H1 (cell line): Measurements from ENCODE around the gene CD96. TPM values are rescaled to one million over a fixed set of nuclear protein-coding genes. Genes with fewer than 3 reads are reported as not detected.

Experiments
- CTCF ChIA-PET: fragments of 300-600 bp; sonication (Branson Sonifier 250); formaldehyde crosslinking; loops from one replicate; lab custom pipeline; 2021; ENCODE audit not compliant: partially characterized antibody; lab: Charles Lee
- POLR2A ChIA-PET: fragments of 300-600 bp; sonication (Branson Sonifier 250); formaldehyde crosslinking; loops from one replicate; lab custom pipeline; 2021; ENCODE audit warnings: inconsistent platforms; ENCODE audit not compliant: partially characterized antibody; lab: Charles Lee
- DNase-seq, 2 experiments: peaks; one replicate each; pipeline versions ENCODE4 v3.0.0 to v3.0.0-alpha.2; 2010 to 2022; ENCODE audit warnings: low spot score in 2 of 2, low read depth in 1 of 2, mixed read lengths in 1 of 2
- FAIRE-seq: peaks from 2 replicates; lab custom pipeline; 2011; peaks lifted over from hg19 to GRCh38; lab: Jason Lieb, UNC
- H2AFZ ChIP-seq: 2 replicates; pipeline ENCODE4 v1.8.1; 2012; ENCODE audit warnings: low read length, inconsistent platforms
- H2AK5ac ChIP-seq: 2 replicates; pipeline ENCODE4 v1.6.1; 2013; ENCODE audit warnings: low read depth, low read length
- H2BK120ac ChIP-seq: replicated peaks from 2 replicates; pipeline ENCODE3; 2013; ENCODE audit warnings: low read depth, low read length, inconsistent platforms
- H2BK12ac ChIP-seq: 2 replicates; pipeline ENCODE4 v1.6.1; 2013; ENCODE audit warnings: low read depth, low read length
- H2BK15ac ChIP-seq: 2 replicates; pipeline ENCODE4 v1.6.1; 2013; ENCODE audit warnings: low read length
- H2BK20ac ChIP-seq: 2 replicates; pipeline ENCODE4 v1.6.1; 2013; ENCODE audit warnings: low read length
- H2BK5ac ChIP-seq: 2 replicates; pipeline ENCODE4 v1.6.1; 2013; ENCODE audit warnings: low read depth, low read length
- H3K14ac ChIP-seq: 2 replicates; pipeline ENCODE4 v1.6.1; 2013; ENCODE audit warnings: inconsistent platforms; ENCODE audit not compliant: insufficient read length
- H3K18ac ChIP-seq: 2 replicates; pipeline ENCODE4 v1.6.1; 2013; ENCODE audit warnings: low read length; ENCODE audit errors: extremely low read depth
- H3K23ac ChIP-seq: 2 replicates; pipeline ENCODE4 v1.6.1; 2013; ENCODE audit warnings: inconsistent platforms; ENCODE audit not compliant: insufficient read length
- H3K23me2 ChIP-seq: 2 replicates; pipeline ENCODE4 v1.6.1; 2013; ENCODE audit warnings: low read depth, low read length
- H3K27ac ChIP-seq: 2 replicates; pipeline ENCODE4 v1.6.1; 2011; ENCODE audit warnings: low read depth, low read length, inconsistent platforms
- H3K27me3 ChIP-seq, 4 experiments: replicated peaks in 1 of 4; 1 replicate in 1 of 4; 2 replicates in 3 of 4; pipeline versions ENCODE4 v1.6.1 to v1.8.1; 2011 to 2013; ENCODE audit warnings: low read length in 3 of 4, mild to moderate bottlenecking in 3 of 4, inconsistent platforms in 2 of 4, mixed read lengths in 2 of 4, moderate library complexity in 1 of 4; ENCODE audit not compliant: control insufficient read depth in 3 of 4, insufficient read depth in 3 of 4; ENCODE audit errors: extremely low read depth in 1 of 4
- H3K36me3 ChIP-seq, 4 experiments: 2 replicates each; pipeline versions ENCODE4 v1.6.1 to v1.8.1; 2011 to 2013; ENCODE audit warnings: mild to moderate bottlenecking in 4 of 4, low read length in 3 of 4, moderate library complexity in 2 of 4, control low read depth in 1 of 4, inconsistent platforms in 1 of 4; ENCODE audit not compliant: insufficient read depth in 4 of 4, control insufficient read depth in 2 of 4
- H3K4ac ChIP-seq: replicated peaks from 2 replicates; pipeline ENCODE3; 2013; ENCODE audit warnings: low read length, low read depth, mixed read lengths, inconsistent platforms; ENCODE audit not compliant: insufficient read length
- H3K4me1 ChIP-seq, 4 experiments: replicated peaks in 1 of 4; 1 replicate in 1 of 4; 2 replicates in 3 of 4; pipeline versions ENCODE4 v1.6.1 to v1.8.1; 2011 to 2013; ENCODE audit warnings: low read length in 3 of 4, inconsistent platforms in 2 of 4, mixed read lengths in 1 of 4; ENCODE audit not compliant: insufficient read depth in 4 of 4, control insufficient read depth in 3 of 4
- H3K4me2 ChIP-seq, 2 experiments: 2 replicates each; pipeline versions ENCODE4 v1.6.1 to v1.8.1; 2011 to 2013; ENCODE audit warnings: low read depth in 2 of 2, low read length in 2 of 2, control low read depth in 1 of 2, inconsistent platforms in 1 of 2, mild to moderate bottlenecking in 1 of 2; ENCODE audit not compliant: insufficient read depth in 1 of 2
- H3K4me3 ChIP-seq, 4 experiments: fragments of 200-600, 300-600 bp in 1 of 4; sonication (generic), shearing (Covaris generic), sonication (Bioruptor Twin) in 1 of 4; 2 replicates each; pipeline versions ENCODE4 v1.5.1 to v1.8.1; 2011 to 2016; ENCODE audit warnings: low read length in 4 of 4, low read depth in 3 of 4, control low read depth in 2 of 4, inconsistent platforms in 2 of 4, mild to moderate bottlenecking in 2 of 4, mixed read lengths in 1 of 4, moderate library complexity in 1 of 4; ENCODE audit not compliant: insufficient read depth in 2 of 4; ENCODE audit errors: extremely low read depth in 1 of 4
- H3K56ac ChIP-seq: replicated peaks from 2 replicates; pipeline ENCODE3; 2013; ENCODE audit warnings: low read depth, mild to moderate bottlenecking, mixed read lengths, low read length, inconsistent platforms; ENCODE audit not compliant: insufficient read length
- H3K79me1 ChIP-seq: 2 replicates; pipeline ENCODE4 v1.6.1; 2013; ENCODE audit warnings: low read depth, low read length, control low read depth
- H3K79me2 ChIP-seq, 2 experiments: 2 replicates each; pipeline versions ENCODE4 v1.6.1 to v1.8.1; 2012 to 2013; ENCODE audit warnings: low read length in 2 of 2, mild to moderate bottlenecking in 2 of 2, inconsistent platforms in 1 of 2; ENCODE audit not compliant: insufficient read depth in 2 of 2, control insufficient read depth in 1 of 2
- H3K9ac ChIP-seq, 4 experiments: replicated peaks in 1 of 4; 1 replicate in 1 of 4; 2 replicates in 3 of 4; pipeline versions ENCODE4 v1.6.1 to v1.8.1; 2011 to 2013; ENCODE audit warnings: low read depth in 3 of 4, low read length in 3 of 4, control low read depth in 2 of 4, mild to moderate bottlenecking in 2 of 4, moderate library complexity in 2 of 4, inconsistent platforms in 1 of 4; ENCODE audit errors: extremely low read depth in 1 of 4
- H3K9me3 ChIP-seq, 2 experiments: 2 replicates each; pipeline versions ENCODE4 v1.6.1 to v1.8.1; 2012 to 2013; ENCODE audit warnings: mild to moderate bottlenecking in 2 of 2, moderate library complexity in 2 of 2, control low read depth in 1 of 2, inconsistent platforms in 1 of 2, low read depth in 1 of 2, low read length in 1 of 2, mixed read lengths in 1 of 2; ENCODE audit not compliant: insufficient read depth in 2 of 2
- H4K20me1 ChIP-seq, 2 experiments: replicated peaks in 1 of 2; 2 replicates each; pipeline versions ENCODE3 to v1.8.1; 2011 to 2013; ENCODE audit warnings: inconsistent platforms in 2 of 2, low read length in 2 of 2, mild to moderate bottlenecking in 1 of 2; ENCODE audit not compliant: insufficient read depth in 2 of 2, control insufficient read depth in 1 of 2
- H4K5ac ChIP-seq: 2 replicates; pipeline ENCODE4 v1.6.1; 2013; ENCODE audit warnings: low read length, low read depth, mixed read lengths, inconsistent platforms; ENCODE audit not compliant: insufficient read length
- H4K8ac ChIP-seq: 2 replicates; pipeline ENCODE4 v1.8.0; 2013; ENCODE audit warnings: mild to moderate bottlenecking, moderate library complexity, low read length, inconsistent platforms; ENCODE audit not compliant: insufficient read depth; ENCODE audit errors: extremely low read depth
- H4K91ac ChIP-seq: replicated peaks from 2 replicates; pipeline ENCODE3; 2013; ENCODE audit warnings: low read length, mixed read lengths, inconsistent platforms; ENCODE audit not compliant: insufficient read length
- EGR1 ChIP-seq: IDR thresholded peaks from 2 replicates; pipeline ENCODE4 v1.6.1; 2011; ENCODE audit warnings: low read depth, low read length, borderline replicate concordance
- POU5F1 ChIP-seq: IDR thresholded peaks from 2 replicates; pipeline ENCODE4 v1.6.1; 2011; ENCODE audit warnings: low read depth, mild to moderate bottlenecking, low read length, moderate library complexity
- WGBS, 2 experiments: shearing (Covaris generic) in 1 of 2; methylation state at CpG; one replicate each; pipeline versions ENCODE4 v1.1.6 to v1.1.7; 2013 to 2015; ENCODE audit warnings: low lambda C conversion rate in 2 of 2, mixed read lengths in 2 of 2, inconsistent platforms in 1 of 2, low coverage in 1 of 2, missing lambda C conversion rate in 1 of 2; ENCODE audit not compliant: insufficient replicate concordance in 2 of 2, insufficient coverage in 1 of 2, insufficient read length in 1 of 2; ENCODE audit errors: extremely low coverage in 1 of 2, missing lambda C conversion rate in 1 of 2; 5-methylcytosine and 5-hydroxymethylcytosine counted together
- polyA plus RNA-seq, 7 experiments: library from polyadenylated mRNA; depleted of rRNA in 3 of 7; stranded (reverse) in 5 of 7; unstranded in 2 of 7; fragments of >200 nt in 5 of 7; fragments of 200-250 nt in 2 of 7; gene quantifications; 1 replicate in 5 of 7; 2 replicates in 1 of 7; 4 replicates in 1 of 7; pipeline versions ENCODE4 v1.2.1 to v1.2.3, GENCODE V29; 2011 to 2013; ENCODE audit warnings: missing spikeins in 2 of 7, mixed read lengths in 2 of 7
- total RNA-seq: library from RNA; stranded (reverse); fragmentation: NEBNext Ultra II Directional; extraction: Animal tissue kit (Norgen Biotek cat#: 25700); gene quantifications from 2 replicates; pipeline ENCODE4 v1.2.1, GENCODE V29; 2021

The CD96 gene
- total and polyA plus RNA-seq, 2 of the 8 experiments (the other 6 are each of a cell fraction or from before 2014, with no cell fraction given), result not detected

DNA sequence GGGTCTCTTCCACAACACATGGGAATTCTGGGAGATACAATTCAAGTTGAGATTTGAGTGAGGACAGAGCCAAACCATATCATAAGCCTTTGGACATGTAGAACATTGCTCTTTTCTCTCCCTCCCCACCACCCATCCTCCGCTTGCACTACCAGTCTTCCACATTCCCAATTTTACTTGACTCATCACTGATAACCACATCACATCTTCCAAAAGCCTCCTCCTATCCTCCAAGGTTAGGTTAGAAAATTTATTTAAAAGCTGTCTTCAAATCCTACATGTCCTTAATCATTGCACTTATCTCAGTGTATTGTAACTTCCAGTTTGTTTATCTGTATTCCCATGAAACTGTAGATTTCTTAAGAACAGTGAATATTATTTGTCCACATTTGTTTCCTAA is 42.7 kb downstream of the CD96 start:
- WGBS, 2 experiments, result 100% methylated on average over 1 of the region's 1 CpG; no CpG with 5 or more reads in 1 of the 2 experiments
- H3K4me1 ChIP-seq, result no peaks in the 10 kb centered on the region
- FAIRE-seq (no peak), DNase-seq (no peak)
- H3K27me3 ChIP-seq, result no peaks in the 10 kb centered on the region
- no peak overlapping the region for H2AFZ ChIP-seq
- H3K36me3 ChIP-seq, result no peaks in the 10 kb centered on the region
- no peak overlapping the region for H3K9ac ChIP-seq
- H3K27ac ChIP-seq, result no peak overlapping the region
- H3K4ac ChIP-seq, result no peak overlapping the region
- no peak overlapping the region for H2BK5ac ChIP-seq
- no peak overlapping the region for H2BK15ac ChIP-seq
- no peak overlapping the region for H3K4me3 ChIP-seq
- H4K8ac ChIP-seq, result no peak overlapping the region
- POLR2A ChIA-PET, result no interaction called here
- H3K23ac ChIP-seq, result no peak overlapping the region
- H3K14ac ChIP-seq, result no peak overlapping the region
- H2BK20ac ChIP-seq, result no peak overlapping the region
- TF ChIP-seq POU5F1, result no peak
- no peak for TF ChIP-seq EGR1
- TF ChIP-seq, all 59 proteins: peak for 0
- H2BK120ac ChIP-seq, result no peak overlapping the region
- no peak overlapping the region for H3K18ac ChIP-seq
- no peak overlapping the region for H4K91ac ChIP-seq
- CTCF ChIA-PET, result no interaction called here
- peaks cover 4 to 7% of the 10 kb centered on the region in 2 experiments; a peak in 2 of 4 replicates for H3K9me3 ChIP-seq
- no peak overlapping the region for H2BK12ac ChIP-seq
- no peak overlapping the region for H4K5ac ChIP-seq
- H3K56ac ChIP-seq, result no peak overlapping the region
- no peaks in the 10 kb centered on the region for H4K20me1 ChIP-seq
- H3K79me2 ChIP-seq, result no peaks in the 10 kb centered on the region
- H3K23me2 ChIP-seq, result no peaks in the 10 kb centered on the region
- H3K79me1 ChIP-seq, result no peaks in the 10 kb centered on the region
- H3K4me2 ChIP-seq, result no peak overlapping the region
- H2AK5ac ChIP-seq, result no peak overlapping the region
